Bronchial epithelial cell (primary cell): ENCODE measurements around the gene DNASE2B. TPM values are rescaled to one million over a fixed set of nuclear protein-coding genes. Genes with fewer than 3 reads are reported as not detected.

Experiments used
- DNase-seq: peaks from one replicate; pipeline ENCODE4 v3.0.0-alpha.2; 2010; ENCODE audit warnings: low read depth
- FAIRE-seq: peaks from 2 replicates; lab custom pipeline; 2011; peaks lifted over from hg19 to GRCh38; lab: Jason Lieb, UNC
- H3K27me3 ChIP-seq: 2 replicates; pipeline ENCODE4 v1.5.1; 2011; ENCODE audit warnings: low read length; ENCODE audit not compliant: control insufficient read depth, insufficient read depth
- H3K36me3 ChIP-seq: 2 replicates; pipeline ENCODE4 v1.5.1; 2011; ENCODE audit warnings: low read length; ENCODE audit not compliant: control insufficient read depth, insufficient read depth
- H3K4me3 ChIP-seq: 2 replicates; pipeline ENCODE4 v1.5.1; 2011; ENCODE audit warnings: mild to moderate bottlenecking, low read depth, low read length, control low read depth
- CTCF ChIP-seq: IDR thresholded peaks from 2 replicates; pipeline ENCODE4 v1.5.1; 2011; ENCODE audit warnings: mild to moderate bottlenecking, moderate library complexity, low read length, control low read depth, inconsistent platforms; ENCODE audit not compliant: insufficient read depth, severe bottlenecking
- total RNA-seq: library from RNA; depleted of rRNA; stranded (reverse); fragments of >200 nt; gene quantifications from 2 replicates; pipeline ENCODE4 v1.2.1, GENCODE V29; 2014

The DNASE2B gene
- total RNA-seq, 1 donor from 2014 or later, result not detected

- Histone ChIP-seq H3K4me3 (no peak overlapping the region), H3K36me3 (no peaks in the 10 kb centered on the region), H3K27me3 (no peaks in the 10 kb centered on the region)
- no peak for TF ChIP-seq CTCF
- no peak for DNase-seq
- FAIRE-seq, result no peak
Observed at GRCh38 chr1:84353695-84354094, 44.6 kb upstream of the DNASE2B start.

- Histone ChIP-seq H3K27me3 (no peaks in the 10 kb centered on the region), H3K36me3 (no peaks in the 10 kb centered on the region), H3K4me3 (no peak overlapping the region)
- no peak for TF ChIP-seq CTCF
- no peak for DNase-seq
- FAIRE-seq, result no peak
Observed at GRCh38 chr1:84355556-84355955, 42.7 kb upstream of the DNASE2B start.

- FAIRE-seq, result no peak
Observed at GRCh38 chr1:84356881-84357280, 41.4 kb upstream of the DNASE2B start.

GRCh38 chr1:84358695-84359094 lies 39.6 kb upstream of the DNASE2B start:
- no peak overlapping the region for H3K4me3 ChIP-seq
- no peak for TF ChIP-seq CTCF
- no peaks in the 10 kb centered on the region for H3K36me3 ChIP-seq
- FAIRE-seq (no peak), DNase-seq (no peak)
- H3K27me3 ChIP-seq, result no peaks in the 10 kb centered on the region

More at GRCh38 chr1:84356881-84357280, 41.4 kb upstream of the DNASE2B start:
- Histone ChIP-seq H3K4me3 (no peak overlapping the region), H3K27me3 (no peaks in the 10 kb centered on the region), H3K36me3 (no peaks in the 10 kb centered on the region)
- TF ChIP-seq CTCF, result no peak
- no peak for DNase-seq

- Histone ChIP-seq H3K4me3 (no peak overlapping the region), H3K27me3 (no peaks in the 10 kb centered on the region), H3K36me3 (no peaks in the 10 kb centered on the region)
- DNase-seq (no peak), FAIRE-seq (no peak)
- no peak for TF ChIP-seq CTCF
Observed at GRCh38 chr1:84360316-84360715, 38.0 kb upstream of the DNASE2B start.

- DNase-seq (peak; percentile 93), FAIRE-seq (no peak)
- no peaks in the 10 kb centered on the region for H3K27me3 ChIP-seq
- TF ChIP-seq CTCF, result no peak
- H3K36me3 ChIP-seq, result no peaks in the 10 kb centered on the region
- no peak overlapping the region for H3K4me3 ChIP-seq
Observed at GRCh38 chr1:84361796-84362195, 36.5 kb upstream of the DNASE2B start.
